GM18498 (cell line): ENCODE data around the gene PDE6D.
A peak's percentile ranks its signal among the peaks of the same experiment; 100 is the strongest.
"Not testable (repeated sequence)": the region's sequence is repeated elsewhere in the genome, so short reads cannot be mapped to it uniquely, and the experiment has no call there.

Experiments used
- ATAC-seq: cut with Tn5 transposase; IDR thresholded peaks from one replicate; pipeline ENCODE4 v1.9.1; 2021; ENCODE audit warnings: mild to moderate bottlenecking, moderate library complexity; ENCODE audit not compliant: unreplicated experiment

Gene PDE6D

GRCh38 chr2:231720987-231721966 lies 59.8 kb downstream of the PDE6D start:
- peak; percentile 76 for ATAC-seq

- ATAC-seq = peak; percentile 25
These were observed 60.6 kb downstream of the PDE6D start for GRCh38 chr2:231720292-231720986.

- no peak for ATAC-seq
These were observed 62.3 kb downstream of the PDE6D start for GRCh38 chr2:231718799-231719198.

GRCh38 chr2:231717281-231718171 lies 63.6 kb downstream of the PDE6D start:
- no peak for ATAC-seq

GRCh38 chr2:231716666-231717280 lies 64.3 kb downstream of the PDE6D start:
- no peak for ATAC-seq

- no peak for ATAC-seq
These were observed 65.0 kb downstream of the PDE6D start for GRCh38 chr2:231715988-231716616.

GRCh38 chr2:231715499-231715837 lies 65.6 kb downstream of the PDE6D start:
- ATAC-seq = no peak

- no peak for ATAC-seq
These were observed 66.2 kb downstream of the PDE6D start for GRCh38 chr2:231714639-231715498.

GRCh38 chr2:231713730-231714638 lies 67.1 kb downstream of the PDE6D start:
- ATAC-seq = peak; percentile 22

- not testable (repeated sequence) for ATAC-seq
These were observed 67.7 kb downstream of the PDE6D start for GRCh38 chr2:231713406-231713729.

- not testable (repeated sequence) for ATAC-seq
These were observed 68.5 kb downstream of the PDE6D start for GRCh38 chr2:231712451-231713021.

- ATAC-seq = no peak
These were observed 69.2 kb downstream of the PDE6D start for GRCh38 chr2:231711677-231712450.

GRCh38 chr2:231710799-231711676 lies 70.0 kb downstream of the PDE6D start:
- no peak for ATAC-seq

GRCh38 chr2:231709981-231710798 lies 70.9 kb downstream of the PDE6D start:
- ATAC-seq = peak; percentile 23

- no peak for ATAC-seq
These were observed 71.5 kb downstream of the PDE6D start for GRCh38 chr2:231709636-231709980.
